Psoas muscle (tissue), 8 donors: ENCODE data around the gene TCF7L2. TPM values are rescaled to one million over a fixed set of nuclear protein-coding genes. Genes with fewer than 3 reads are reported as not detected.

Experiments used
- ATAC-seq, 4 donors: fragments of 200-7000 bp; cut with Tn5 transposase; one replicate each; pipeline ENCODE4 v1.9.1; 2020; ENCODE audit warnings: moderate library complexity in 3 of 4, mild to moderate bottlenecking in 2 of 4
- DNase-seq, 2 donors: peaks; one replicate each; pipeline ENCODE4 v3.0.0-alpha.2; 2020
- H3K27ac ChIP-seq: fragments of 200-600 bp; one replicate; pipeline ENCODE4 v1.8.0; 2022
- H3K27me3 ChIP-seq, 3 donors: fragments of 200-600 bp in 1 of 3; one replicate each; pipeline versions ENCODE4 v1.6.1 to v1.8.0; 2013 to 2022; ENCODE audit warnings: low read length in 2 of 3, mild to moderate bottlenecking in 2 of 3, moderate library complexity in 1 of 3; ENCODE audit not compliant: insufficient read depth in 3 of 3
- H3K36me3 ChIP-seq, 2 donors: fragments of 200-600 bp in 1 of 2; one replicate each; pipeline versions ENCODE4 v1.6.1 to v1.8.0; 2013 to 2022; ENCODE audit warnings: low read depth in 1 of 2, mild to moderate bottlenecking in 1 of 2, moderate library complexity in 1 of 2; ENCODE audit not compliant: insufficient read depth in 1 of 2
- H3K4me1 ChIP-seq: fragments of 200-600 bp; one replicate; pipeline ENCODE4 v1.8.0; 2022
- H3K4me3 ChIP-seq: fragments of 200-600 bp; one replicate; pipeline ENCODE4 v1.8.0; 2022; ENCODE audit warnings: mild to moderate bottlenecking
- H3K9me3 ChIP-seq: fragments of 200-600 bp; one replicate; pipeline ENCODE4 v1.8.0; 2022
- CTCF ChIP-seq: fragments of 200-600 bp; IDR thresholded peaks from one replicate; pipeline ENCODE4 v1.8.0; 2022; ENCODE audit warnings: antibody characterized with exemption
- WGBS, 3 donors: extraction: QIAGEN DNeasy Blood & Tissue Kit; methylation state at CpG; one replicate each; pipeline versions ENCODE4 v1.1.6 to v1.1.7; 2013; 5-methylcytosine and 5-hydroxymethylcytosine counted together
- intact Hi-C, 2 donors: fragments of 100-400 bp; cut with DNase I; formaldehyde crosslinking; loops; one replicate each; pipeline versions ENCODE4 v1.11.0 to v1.14.2; 2022
- polyA plus RNA-seq, 3 donors: library from polyadenylated mRNA; stranded (reverse); fragments of 200-250 nt; gene quantifications; one replicate each; pipeline ENCODE4 v1.2.3, GENCODE V29; 2013
- total RNA-seq, 4 donors: library from RNA; stranded (reverse); fragmentation: NEBNext Ultra II Directional in 2 of 4; extraction: Animal tissue kit (Norgen Biotek cat#: 25700) in 2 of 4; gene quantifications; one replicate each; pipeline versions ENCODE4 v1.2.1 to v1.2.4, GENCODE V29; 2021 to 2023
- donor health status: healthy with polysubstance abuse.
- donor health status: DM: no; HTN: no; CAD: no; lungs with moderate emphysema.
- donor health status: Bipolar disorder and iron deficiency.
- donor health status: healthy.
- donor health status: DM: yes; HTN: yes; CAD: no.
- donor health status: DM: no; HTN: no; CAD: no.
- donor health status: DM: no; HTN: no; CAD: no.
- donor health status: DM: yes; HTN: yes; CAD: no.

TCF7L2 gene
- total and polyA plus RNA-seq, 7 donors = 1.8 to 8.5 (median 4.3) TPM

- Histone ChIP-seq H3K4me3 (no peak overlapping the region), H3K27ac (no peak overlapping the region), H3K36me3 (no peaks in the 10 kb centered on the region), H3K9me3 (no peaks in the 10 kb centered on the region), H3K4me1 (no peaks in the 10 kb centered on the region), H3K27me3 (no peaks in the 10 kb centered on the region)
- TF ChIP-seq CTCF = no peak
- intact Hi-C loops = no loop called here
- WGBS, 3 donors = 81 to 90% (median 82%) methylated on average over 3 of the region's 3 CpGs
- no peak for ATAC-seq
- no peak for DNase-seq
Observed at GRCh38 chr10:113178771-113179170, 228.7 kb downstream of the TCF7L2 start.

- H3K27me3 ChIP-seq = no peaks in the 10 kb centered on the region
- H3K27ac ChIP-seq = no peak overlapping the region
- H3K36me3 ChIP-seq = no peaks in the 10 kb centered on the region
- DNase-seq = no peak
- no peak for ATAC-seq
- no peak for TF ChIP-seq CTCF
- no peaks in the 10 kb centered on the region for H3K4me1 ChIP-seq
- H3K9me3 ChIP-seq = no peaks in the 10 kb centered on the region
- 77 to 91% (median 87%) methylated on average over 6 of the region's 6 CpGs for WGBS, 3 donors
- H3K4me3 ChIP-seq = no peak overlapping the region
- intact Hi-C loops = no loop called here
Observed at GRCh38 chr10:113179265-113179664, 229.2 kb downstream of the TCF7L2 start.

GRCh38 chr10:113179966-113180365 lies 229.9 kb downstream of the TCF7L2 start:
- ATAC-seq = no peak
- no peak for TF ChIP-seq CTCF
- WGBS, 3 donors = 84 to 94% (median 90%) methylated on average over 3 of the region's 3 CpGs

GRCh38 chr10:113180401-113181154 lies 230.5 kb downstream of the TCF7L2 start:
- Histone ChIP-seq H3K27me3 (no peaks in the 10 kb centered on the region), H3K4me3 (no peak overlapping the region), H3K27ac (no peak overlapping the region), H3K36me3 (no peaks in the 10 kb centered on the region), H3K4me1 (no peaks in the 10 kb centered on the region), H3K9me3 (no peaks in the 10 kb centered on the region)
- 75 to 82% (median 79%) methylated on average over 10 of the region's 10 CpGs for WGBS, 3 donors
- intact Hi-C loops = no loop called here
- no peak for ATAC-seq
- DNase-seq = no peak
- TF ChIP-seq CTCF = no peak

More at GRCh38 chr10:113179966-113180365, 229.9 kb downstream of the TCF7L2 start:
- Histone ChIP-seq H3K36me3 (no peaks in the 10 kb centered on the region), H3K4me3 (no peak overlapping the region), H3K27ac (no peak overlapping the region), H3K27me3 (no peaks in the 10 kb centered on the region), H3K9me3 (no peaks in the 10 kb centered on the region), H3K4me1 (no peaks in the 10 kb centered on the region)
- intact Hi-C loops = no loop called here
- DNase-seq = no peak

GRCh38 chr10:113182154-113182553 lies 232.1 kb downstream of the TCF7L2 start:
- Histone ChIP-seq H3K4me3 (no peak overlapping the region), H3K9me3 (no peaks in the 10 kb centered on the region), H3K27ac (no peak overlapping the region), H3K27me3 (no peaks in the 10 kb centered on the region), H3K36me3 (no peaks in the 10 kb centered on the region), H3K4me1 (no peaks in the 10 kb centered on the region)
- no peak for TF ChIP-seq CTCF
- DNase-seq = no peak
- 94 to 98% (median 96%) methylated on average over 3 of the region's 3 CpGs for WGBS, 3 donors
- ATAC-seq = no peak
- intact Hi-C loops = no loop called here
